Natural killer cell (primary cell): Measurements from ENCODE around the gene HAUS3. TPM values are rescaled to one million over a fixed set of nuclear protein-coding genes. Genes with fewer than 3 reads are reported as not detected.

Experiments
- ATAC-seq, 3 donors: fragments of 150-1000 bp in 2 of 3; fragments of 200-7000 bp in 1 of 3; cut with Tn5 transposase; 1 replicate in 1 of 3; 2 replicates in 2 of 3; pipeline ENCODE4 v1.10.0; 2021; ENCODE audit warnings: mild to moderate bottlenecking in 2 of 3, moderate library complexity in 2 of 3
- DNase-seq, 2 donors: peaks; one replicate each; pipeline versions ENCODE4 v3.0.0 to v3.0.0-alpha.2; 2013 to 2021; ENCODE audit warnings: mixed read lengths in 1 of 2
- H3K27ac ChIP-seq: one replicate; pipeline ENCODE4 v1.5.1; 2013; ENCODE audit warnings: mild to moderate bottlenecking, low read length
- H3K27me3 ChIP-seq: one replicate; pipeline ENCODE4 v1.6.1; 2013; ENCODE audit warnings: low read length; ENCODE audit not compliant: control insufficient read depth, insufficient read depth
- H3K36me3 ChIP-seq: one replicate; pipeline ENCODE4 v1.6.1; 2013; ENCODE audit warnings: low read length; ENCODE audit not compliant: control insufficient read depth, insufficient read depth
- H3K4me1 ChIP-seq: one replicate; pipeline ENCODE4 v1.6.1; 2013; ENCODE audit warnings: low read length; ENCODE audit not compliant: control insufficient read depth, insufficient read depth
- H3K4me3 ChIP-seq: one replicate; pipeline ENCODE4 v1.5.1; 2013; ENCODE audit warnings: low read length
- H3K9me3 ChIP-seq: one replicate; pipeline ENCODE4 v1.6.1; 2013; ENCODE audit warnings: low read length; ENCODE audit not compliant: control insufficient read depth, insufficient read depth
- H3K27ac Mint-ChIP-seq, 2 donors: one replicate each; pipeline ENCODE4 v1.8.0; 2022; ENCODE audit warnings: mild to moderate bottlenecking in 2 of 2, mixed read lengths in 2 of 2, moderate library complexity in 1 of 2
- H3K27me3 Mint-ChIP-seq, 2 donors: one replicate each; pipeline ENCODE4 v1.8.0; 2022; ENCODE audit warnings: low read depth in 2 of 2, mixed read lengths in 2 of 2
- H3K36me3 Mint-ChIP-seq: one replicate; pipeline ENCODE4 v1.8.0; 2022; ENCODE audit warnings: mixed read lengths
- H3K4me1 Mint-ChIP-seq, 2 donors: one replicate each; pipeline ENCODE4 v1.8.0; 2022; ENCODE audit warnings: mixed read lengths in 2 of 2
- H3K4me3 Mint-ChIP-seq: one replicate; pipeline ENCODE4 v1.8.0; 2022; ENCODE audit warnings: mild to moderate bottlenecking, moderate library complexity, mixed read lengths
- H3K9me3 Mint-ChIP-seq, 2 donors: one replicate each; pipeline ENCODE4 v1.8.0; 2022; ENCODE audit warnings: mixed read lengths in 2 of 2
- WGBS: methylation state at CpG from one replicate; pipeline ENCODE4 v1.1.7; 2013; ENCODE audit warnings: missing lambda C conversion rate; ENCODE audit not compliant: insufficient coverage; 5-methylcytosine and 5-hydroxymethylcytosine counted together
- intact Hi-C: fragments of 100-400 bp; cut with micrococcal nuclease; formaldehyde crosslinking; loops from one replicate; pipeline ENCODE4 v1.14.2; 2022
- total RNA-seq, 4 donors: library from RNA; stranded (reverse); fragments of 120-200 nt in 1 of 4; gene quantifications; one replicate each; pipeline versions ENCODE4 v1.2.3 to v1.2.4, GENCODE V29; 2013 to 2022
- TF ChIP-seq, protein P1 (sequence below): fragments of 200-600 bp; IDR thresholded peaks from one replicate; pipeline ENCODE4 v1.8.0; 2022; ENCODE audit warnings: antibody characterized with exemption

Gene HAUS3
- total RNA-seq, 3 donors from 2014 or later (not counting 1 experiment from before 2014, with no cell fraction given) = 38.0 to 50.3 (median 49.4) TPM

DNA sequence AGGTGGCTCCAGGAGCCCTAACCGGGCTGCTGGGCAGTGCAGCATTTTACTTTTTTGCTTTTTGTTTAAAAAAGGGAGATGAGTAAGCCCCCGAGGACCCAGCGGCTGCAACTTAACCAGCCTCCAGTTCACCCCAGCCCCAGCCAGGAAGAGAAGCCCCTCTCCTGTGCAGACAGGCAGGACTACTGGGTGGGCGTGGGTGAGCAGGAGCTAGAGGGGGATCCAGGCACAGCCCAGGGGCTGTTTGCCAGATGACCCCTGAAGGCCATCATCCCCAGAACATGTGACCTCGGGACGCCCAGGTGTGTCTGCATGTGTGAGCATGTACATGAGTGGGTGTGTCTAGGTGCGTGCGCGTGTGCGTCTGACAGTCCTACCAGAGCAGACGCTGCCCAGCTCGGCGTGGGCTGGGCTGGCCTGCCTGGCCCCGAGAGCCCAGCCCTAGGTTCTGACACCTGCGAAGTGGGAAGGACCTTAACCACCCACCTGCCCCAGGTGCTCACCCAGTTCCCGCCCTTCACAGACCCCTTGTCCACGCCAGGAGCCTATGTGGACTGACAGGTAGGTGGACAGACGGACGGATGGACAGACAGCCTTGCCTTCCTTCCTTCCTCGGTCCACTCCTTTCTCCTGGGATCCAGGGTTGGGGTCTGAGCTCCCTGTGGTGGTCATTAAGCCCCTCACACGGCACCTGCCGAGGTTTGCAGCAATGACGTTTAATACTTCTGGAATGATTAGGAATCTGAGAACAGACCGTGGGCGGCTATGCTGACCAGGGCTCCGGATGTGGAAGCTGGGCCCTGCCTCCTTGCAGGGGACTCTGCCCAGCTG, 7.8 kb upstream of the HAUS3 start:
- 92% methylated on average over 26 of the region's 26 CpGs for WGBS
- H3K27ac Mint-ChIP-seq = peak overlapping the region in 1 of 2 donors; percentile 38

DNA sequence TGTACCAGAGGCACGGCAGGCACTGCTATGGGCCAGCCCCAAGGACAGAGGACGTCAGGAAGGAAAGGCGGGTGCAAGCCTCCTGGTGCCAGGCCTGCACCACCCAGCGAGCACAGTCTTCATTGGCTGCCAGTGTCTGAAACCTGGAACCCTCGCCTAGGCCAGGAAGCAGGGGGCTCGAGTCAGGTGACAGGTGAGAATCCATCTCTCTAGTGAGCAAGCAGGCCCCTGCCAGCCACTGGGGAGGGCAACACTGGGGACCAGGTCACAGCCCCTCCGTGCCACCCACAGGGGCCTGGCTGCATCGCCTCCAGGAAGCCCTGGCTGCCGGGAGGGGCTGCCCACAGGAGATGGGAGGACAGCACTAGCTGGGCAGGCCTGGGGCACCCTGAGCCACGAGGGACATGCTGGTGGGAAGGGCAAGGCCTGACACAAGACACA, 6.9 kb upstream of the HAUS3 start:
- DNase-seq (peak in 1 of 2 donors; percentile 14), ATAC-seq (no peak)
- Mint-ChIP-seq H3K4me3 (no peak overlapping the region), H3K4me1 (peaks cover 7 to 11% of the 10 kb centered on the region in 2 donors), H3K36me3 (no peaks in the 10 kb centered on the region), H3K27ac (peak overlapping the region in 1 of 2 donors; percentile 38), H3K27me3 (no peaks in the 10 kb centered on the region), H3K9me3 (no peaks in the 10 kb centered on the region)
- H3K4me1 ChIP-seq = peaks cover 12% of the 10 kb centered on the region
- WGBS = 84% methylated on average over 10 of the region's 10 CpGs
- H3K27ac ChIP-seq = no peak overlapping the region
- H3K27me3 ChIP-seq = no peaks in the 10 kb centered on the region
- no peaks in the 10 kb centered on the region for H3K9me3 ChIP-seq
- TF ChIP-seq, protein P1, sequence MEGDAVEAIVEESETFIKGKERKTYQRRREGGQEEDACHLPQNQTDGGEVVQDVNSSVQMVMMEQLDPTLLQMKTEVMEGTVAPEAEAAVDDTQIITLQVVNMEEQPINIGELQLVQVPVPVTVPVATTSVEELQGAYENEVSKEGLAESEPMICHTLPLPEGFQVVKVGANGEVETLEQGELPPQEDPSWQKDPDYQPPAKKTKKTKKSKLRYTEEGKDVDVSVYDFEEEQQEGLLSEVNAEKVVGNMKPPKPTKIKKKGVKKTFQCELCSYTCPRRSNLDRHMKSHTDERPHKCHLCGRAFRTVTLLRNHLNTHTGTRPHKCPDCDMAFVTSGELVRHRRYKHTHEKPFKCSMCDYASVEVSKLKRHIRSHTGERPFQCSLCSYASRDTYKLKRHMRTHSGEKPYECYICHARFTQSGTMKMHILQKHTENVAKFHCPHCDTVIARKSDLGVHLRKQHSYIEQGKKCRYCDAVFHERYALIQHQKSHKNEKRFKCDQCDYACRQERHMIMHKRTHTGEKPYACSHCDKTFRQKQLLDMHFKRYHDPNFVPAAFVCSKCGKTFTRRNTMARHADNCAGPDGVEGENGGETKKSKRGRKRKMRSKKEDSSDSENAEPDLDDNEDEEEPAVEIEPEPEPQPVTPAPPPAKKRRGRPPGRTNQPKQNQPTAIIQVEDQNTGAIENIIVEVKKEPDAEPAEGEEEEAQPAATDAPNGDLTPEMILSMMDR = no peak
- intact Hi-C loops = no loop called here
- H3K4me3 ChIP-seq = no peak overlapping the region
- H3K36me3 ChIP-seq = peaks cover 33% of the 10 kb centered on the region

More for the DNA sequence above, 7.8 kb upstream of the HAUS3 start:
- peak overlapping the region; percentile 21 for H3K4me3 Mint-ChIP-seq
- Histone ChIP-seq H3K4me1 (peaks cover 12% of the 10 kb centered on the region), H3K9me3 (no peaks in the 10 kb centered on the region), H3K27me3 (no peaks in the 10 kb centered on the region), H3K4me3 (no peak overlapping the region), H3K36me3 (peaks cover 41% of the 10 kb centered on the region), H3K27ac (no peak overlapping the region)
- H3K9me3 Mint-ChIP-seq = no peaks in the 10 kb centered on the region
- intact Hi-C loops = no loop called here
- TF ChIP-seq, protein P1 = no peak
- no peaks in the 10 kb centered on the region for H3K27me3 Mint-ChIP-seq
- peak in 1 of 2 donors; percentile 15 for DNase-seq
- H3K4me1 Mint-ChIP-seq = peaks cover 7 to 15% of the 10 kb centered on the region in 2 donors
- ATAC-seq = no peak
- H3K36me3 Mint-ChIP-seq = no peaks in the 10 kb centered on the region

DNA sequence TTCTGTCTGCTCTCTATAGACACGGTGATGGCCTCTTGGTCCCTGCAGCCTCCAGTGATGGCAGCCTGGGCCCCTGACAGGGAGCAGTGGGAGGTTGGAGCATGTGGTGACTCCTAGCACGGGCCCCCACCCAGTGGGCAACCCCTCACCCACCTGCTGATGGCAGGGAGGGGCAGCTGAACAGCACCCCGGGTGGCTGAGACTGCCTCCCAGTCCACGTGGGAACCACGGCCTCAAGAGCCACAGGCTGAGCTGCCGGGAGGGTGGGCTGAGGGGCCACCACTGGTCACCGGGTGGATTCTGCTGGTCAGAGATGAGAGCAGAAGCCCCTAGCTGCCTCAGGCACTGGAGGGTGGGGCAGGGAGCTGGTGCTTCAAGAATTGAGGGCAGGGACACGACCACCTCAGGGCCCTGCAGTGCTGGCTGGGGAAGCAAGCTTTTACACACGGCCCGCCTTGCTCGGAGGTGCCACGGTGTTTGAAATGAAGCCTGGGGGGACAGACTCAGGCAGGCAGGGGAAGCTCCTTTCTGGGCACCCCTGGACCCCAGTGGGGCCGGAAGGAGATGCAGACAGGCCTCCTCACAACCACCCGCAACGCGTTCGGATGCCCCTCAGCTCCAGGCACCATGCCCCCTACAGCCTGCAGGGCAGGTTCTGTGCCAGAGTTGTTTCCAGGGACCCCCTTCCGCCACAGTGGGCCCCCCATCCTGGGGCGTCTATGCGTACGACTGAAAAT, 6.3 kb upstream of the HAUS3 start:
- H3K27me3 ChIP-seq = no peaks in the 10 kb centered on the region
- Mint-ChIP-seq H3K27ac (peak overlapping the region in 1 of 2 donors; percentile 38), H3K36me3 (no peaks in the 10 kb centered on the region), H3K4me1 (peaks cover 7 to 17% of the 10 kb centered on the region in 2 donors), H3K9me3 (no peaks in the 10 kb centered on the region), H3K27me3 (no peaks in the 10 kb centered on the region), H3K4me3 (no peak overlapping the region)
- peak in 1 of 3 donors; percentile 2 for ATAC-seq
- H3K4me3 ChIP-seq = no peak overlapping the region
- H3K9me3 ChIP-seq = no peaks in the 10 kb centered on the region
- H3K27ac ChIP-seq = no peak overlapping the region
- WGBS = 89% methylated on average over 21 of the region's 21 CpGs
- TF ChIP-seq, protein P1 = no peak
- peaks cover 30% of the 10 kb centered on the region for H3K36me3 ChIP-seq
- H3K4me1 ChIP-seq = peaks cover 12% of the 10 kb centered on the region
- DNase-seq = peak in 1 of 2 donors; percentile 15
- intact Hi-C loops = no loop called here
